WTC11 (cell line): ENCODE data around the gene COL4A5.

Experiments used
- ATF6 ChIP-seq: sonication (generic); formaldehyde crosslinking; IDR thresholded peaks from 2 replicates; pipeline ENCODE4 v1.8.1; 2023; ENCODE audit warnings: mild to moderate bottlenecking, missing genetic modification reagents
- CREM ChIP-seq: sonication (generic); formaldehyde crosslinking; IDR thresholded peaks from 2 replicates; pipeline ENCODE4 v1.8.1; 2022; ENCODE audit warnings: mild to moderate bottlenecking, missing genetic modification reagents, moderate library complexity
- E2F5 ChIP-seq: sonication (generic); formaldehyde crosslinking; IDR thresholded peaks from 2 replicates; pipeline ENCODE4 v1.8.1; 2022; ENCODE audit warnings: mild to moderate bottlenecking, moderate library complexity, missing genetic modification reagents
- MAX ChIP-seq: sonication (generic); formaldehyde crosslinking; IDR thresholded peaks from 2 replicates; pipeline ENCODE4 v1.8.0; 2022; ENCODE audit warnings: mild to moderate bottlenecking, missing genetic modification reagents
- NFATC4 ChIP-seq: fragments of 250-450 bp; sonication (Bioruptor Pico); IDR thresholded peaks from 2 replicates; pipeline ENCODE4 v1.9.0; 2021; ENCODE audit warnings: mild to moderate bottlenecking
- STAT6 ChIP-seq: sonication (generic); formaldehyde crosslinking; conservative IDR thresholded peaks from 2 replicates; pipeline ENCODE4 v1.8.1; 2023; ENCODE audit warnings: mild to moderate bottlenecking, low read depth, missing genetic modification reagents, moderate library complexity
- TF ChIP-seq, protein P1 (sequence below): fragments of 200-600 bp; IDR thresholded peaks from 2 replicates; pipeline ENCODE4 v1.8.0; 2022; ENCODE audit warnings: antibody characterized with exemption

GRCh38 chrX:108642273-108642628, 202.6 kb downstream of the COL4A5 start:
- no peak for TF ChIP-seq MAX (CRISPR knock-in tag)
- TF ChIP-seq, protein P1, sequence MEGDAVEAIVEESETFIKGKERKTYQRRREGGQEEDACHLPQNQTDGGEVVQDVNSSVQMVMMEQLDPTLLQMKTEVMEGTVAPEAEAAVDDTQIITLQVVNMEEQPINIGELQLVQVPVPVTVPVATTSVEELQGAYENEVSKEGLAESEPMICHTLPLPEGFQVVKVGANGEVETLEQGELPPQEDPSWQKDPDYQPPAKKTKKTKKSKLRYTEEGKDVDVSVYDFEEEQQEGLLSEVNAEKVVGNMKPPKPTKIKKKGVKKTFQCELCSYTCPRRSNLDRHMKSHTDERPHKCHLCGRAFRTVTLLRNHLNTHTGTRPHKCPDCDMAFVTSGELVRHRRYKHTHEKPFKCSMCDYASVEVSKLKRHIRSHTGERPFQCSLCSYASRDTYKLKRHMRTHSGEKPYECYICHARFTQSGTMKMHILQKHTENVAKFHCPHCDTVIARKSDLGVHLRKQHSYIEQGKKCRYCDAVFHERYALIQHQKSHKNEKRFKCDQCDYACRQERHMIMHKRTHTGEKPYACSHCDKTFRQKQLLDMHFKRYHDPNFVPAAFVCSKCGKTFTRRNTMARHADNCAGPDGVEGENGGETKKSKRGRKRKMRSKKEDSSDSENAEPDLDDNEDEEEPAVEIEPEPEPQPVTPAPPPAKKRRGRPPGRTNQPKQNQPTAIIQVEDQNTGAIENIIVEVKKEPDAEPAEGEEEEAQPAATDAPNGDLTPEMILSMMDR = no peak
- TF ChIP-seq STAT6 (CRISPR knock-in tag) = no peak
- TF ChIP-seq ATF6 (CRISPR knock-in tag) = no peak
- TF ChIP-seq CREM (CRISPR knock-in tag) = no peak
- no peak for TF ChIP-seq NFATC4
- no peak for TF ChIP-seq E2F5 (CRISPR knock-in tag)
